ENCODE data around the gene OPHN1. TPM values are rescaled to one million over a fixed set of nuclear protein-coding genes. Genes with fewer than 3 reads are reported as not detected.
"Not testable (repeated sequence)": the region's sequence is repeated elsewhere in the genome, so short reads cannot be mapped to it uniquely, and the experiment has no call there.

The OPHN1 gene
- total RNA-seq, 1 donor from 2014 or later, result 8.7 TPM

GRCh38 chrX:68163441-68163840 lies 269.9 kb downstream of the OPHN1 start:
- DNase-seq (ENCODE audit: low spot score), result no peak

- DNase-seq (ENCODE audit: low spot score), result no peak
These were observed 285.4 kb downstream of the OPHN1 start for GRCh38 chrX:68147848-68148247.

DNA sequence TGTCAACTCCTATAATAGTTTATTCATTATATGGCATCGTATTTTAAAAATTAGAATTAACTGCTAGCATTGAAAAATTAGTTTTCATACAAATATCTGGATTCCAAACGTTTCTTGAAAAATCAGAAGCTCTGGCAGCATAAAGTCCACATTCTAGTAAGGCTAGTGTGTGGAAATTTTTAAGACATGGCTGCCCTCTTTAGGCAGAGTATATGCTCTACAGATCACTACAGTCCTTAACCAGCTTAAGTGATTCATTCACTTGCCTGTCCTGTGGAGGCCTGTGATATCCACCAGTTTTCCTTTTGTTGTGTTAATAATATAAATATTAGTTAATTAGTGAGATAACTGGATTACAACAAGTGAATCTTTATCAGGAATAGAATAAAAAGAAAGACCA lies 287.2 kb downstream of the OPHN1 start:
- peak; percentile 34 for DNase-seq (ENCODE audit: low spot score)

DNA sequence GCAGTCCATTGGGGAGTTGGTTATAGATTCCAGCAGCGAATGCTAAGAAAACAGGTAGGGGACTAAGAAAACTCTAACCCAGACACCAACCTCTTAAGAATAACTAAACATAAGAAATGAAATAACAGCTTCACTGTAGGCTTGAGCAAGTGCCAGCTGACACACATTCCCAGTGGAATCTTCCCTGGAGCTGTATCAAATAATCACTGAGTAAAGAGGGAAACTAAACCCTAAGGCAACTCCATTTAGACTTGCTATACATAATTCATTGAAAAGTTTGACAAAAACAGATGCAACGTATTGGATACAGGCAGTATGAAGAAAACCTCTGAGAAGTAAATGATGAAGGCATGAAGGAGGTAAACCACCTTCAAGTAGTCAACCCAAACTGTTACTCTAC lies 293.5 kb downstream of the OPHN1 start:
- no peak for DNase-seq (ENCODE audit: low spot score)

DNA sequence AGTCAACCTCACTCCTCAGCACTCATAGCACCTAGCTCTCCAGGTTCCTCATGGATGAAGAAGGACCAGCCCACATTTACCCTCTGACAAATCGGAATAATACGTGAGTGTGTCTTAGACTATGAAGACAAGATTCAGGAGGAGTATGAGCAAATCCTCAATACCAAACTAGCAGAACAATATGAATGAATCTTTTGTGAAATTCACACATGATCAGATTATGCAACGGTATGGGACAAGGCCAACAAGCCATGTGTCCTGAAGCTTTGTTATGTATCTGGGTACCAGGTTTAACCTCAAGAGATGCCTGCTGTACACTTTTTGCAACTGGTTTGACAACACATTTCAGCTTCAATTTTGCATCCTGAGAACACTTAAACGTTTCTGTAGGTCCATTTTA lies 300.1 kb downstream of the OPHN1 start:
- no peak for DNase-seq (ENCODE audit: low spot score)

- DNase-seq (ENCODE audit: low spot score), result no peak
These were observed 300.5 kb downstream of the OPHN1 start for GRCh38 chrX:68132749-68133148.

DNA sequence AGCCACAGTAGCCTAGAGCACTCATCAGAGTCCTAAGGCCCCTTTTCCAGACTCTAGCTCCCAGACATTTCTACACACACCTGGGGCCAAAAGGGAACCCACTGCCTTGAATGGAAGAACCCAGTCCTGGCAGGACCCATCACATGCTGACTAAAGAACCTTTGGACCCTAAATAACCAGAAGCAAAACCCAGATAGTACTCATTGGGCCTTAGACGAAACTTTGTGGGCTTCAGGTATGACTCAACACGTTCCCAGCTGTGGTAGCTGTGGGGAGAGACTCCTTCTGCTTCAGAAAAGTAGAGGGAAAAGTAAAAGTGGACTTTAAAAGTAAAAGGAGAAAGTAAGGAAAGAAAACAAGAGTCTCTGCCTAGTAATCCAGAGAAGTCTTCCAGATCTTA lies 311.5 kb downstream of the OPHN1 start:
- DNase-seq (ENCODE audit: low spot score), result no peak

DNA sequence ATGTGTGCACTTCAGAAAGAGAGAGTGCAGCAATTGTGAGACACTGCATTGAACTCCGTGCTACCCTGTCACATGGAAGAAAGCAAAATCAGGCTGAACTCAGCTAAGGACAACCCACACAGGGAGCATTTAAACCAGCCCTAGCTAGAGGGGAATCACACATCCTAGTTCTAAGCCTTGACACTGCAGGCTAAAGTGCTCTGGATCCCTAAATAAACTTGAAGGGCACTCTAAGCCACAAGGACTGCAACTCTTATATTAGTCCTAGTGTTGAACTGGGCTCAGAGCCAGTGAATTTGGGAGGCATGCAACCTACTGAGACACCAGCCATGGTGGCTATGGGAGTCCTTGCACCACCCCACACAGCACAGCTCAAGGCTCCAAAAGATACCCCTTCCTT lies 311.9 kb downstream of the OPHN1 start:
- DNase-seq (ENCODE audit: low spot score), result no peak

GRCh38 chrX:68115371-68115770 lies 317.9 kb downstream of the OPHN1 start:
- no peak for DNase-seq (ENCODE audit: low spot score)

GRCh38 chrX:68114573-68115129 lies 318.6 kb downstream of the OPHN1 start:
- no peak for DNase-seq (ENCODE audit: low spot score)

GRCh38 chrX:68113837-68114572 lies 319.3 kb downstream of the OPHN1 start:
- DNase-seq (ENCODE audit: low spot score), result no peak

GRCh38 chrX:68112321-68112720 lies 321.0 kb downstream of the OPHN1 start:
- no peak for DNase-seq (ENCODE audit: low spot score)

DNA sequence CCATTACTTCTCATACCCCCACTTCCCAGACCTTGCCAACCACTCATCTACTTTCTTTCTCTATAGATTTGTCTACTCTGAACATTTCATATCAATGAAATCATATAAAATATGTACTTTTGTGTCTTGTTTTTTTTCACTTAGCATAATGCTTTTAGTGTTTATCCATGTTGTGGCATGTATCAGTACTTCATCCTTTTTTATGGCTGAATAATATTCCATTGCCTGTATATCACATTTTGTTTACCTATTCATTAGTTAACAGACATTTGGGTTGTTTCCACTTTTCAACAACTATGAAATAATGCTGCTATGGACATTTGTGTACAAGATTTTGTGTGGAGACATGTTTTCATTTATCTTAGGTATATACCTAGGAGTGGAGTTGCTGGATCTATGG lies 324.1 kb downstream of the OPHN1 start:
- DNase-seq (ENCODE audit: low spot score), result no peak

- DNase-seq (ENCODE audit: low spot score), result no peak
These were observed 334.9 kb downstream of the OPHN1 start for GRCh38 chrX:68098431-68098830.

GRCh38 chrX:68090266-68090665 lies 343.0 kb downstream of the OPHN1 start:
- no peak for DNase-seq (ENCODE audit: low spot score)

DNA sequence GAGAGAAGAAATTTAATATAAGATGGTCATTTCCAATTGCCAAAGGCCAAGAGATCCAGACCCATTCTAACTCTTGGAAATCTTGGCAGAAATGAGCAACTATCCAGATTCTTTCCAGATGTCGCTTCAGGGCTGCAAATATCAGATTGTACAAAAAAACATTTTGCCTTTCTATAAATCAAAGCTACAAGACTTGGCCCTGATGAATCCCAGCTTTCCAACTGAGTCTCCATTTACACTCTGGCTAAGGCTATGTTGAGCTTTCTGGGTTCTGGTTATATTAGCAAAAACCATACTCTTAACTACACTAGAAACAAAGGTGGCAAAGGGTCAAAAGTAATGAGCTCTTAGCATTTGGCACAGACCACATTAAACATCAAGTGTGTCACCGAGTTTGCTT lies 345.8 kb downstream of the OPHN1 start:
- DNase-seq (ENCODE audit: low spot score), result no peak

GRCh38 chrX:68086709-68087108 lies 346.6 kb downstream of the OPHN1 start:
- no peak for DNase-seq (ENCODE audit: low spot score)

GRCh38 chrX:68084765-68085164 lies 348.5 kb downstream of the OPHN1 start:
- peak; percentile 4 for DNase-seq (ENCODE audit: low spot score)

DNA sequence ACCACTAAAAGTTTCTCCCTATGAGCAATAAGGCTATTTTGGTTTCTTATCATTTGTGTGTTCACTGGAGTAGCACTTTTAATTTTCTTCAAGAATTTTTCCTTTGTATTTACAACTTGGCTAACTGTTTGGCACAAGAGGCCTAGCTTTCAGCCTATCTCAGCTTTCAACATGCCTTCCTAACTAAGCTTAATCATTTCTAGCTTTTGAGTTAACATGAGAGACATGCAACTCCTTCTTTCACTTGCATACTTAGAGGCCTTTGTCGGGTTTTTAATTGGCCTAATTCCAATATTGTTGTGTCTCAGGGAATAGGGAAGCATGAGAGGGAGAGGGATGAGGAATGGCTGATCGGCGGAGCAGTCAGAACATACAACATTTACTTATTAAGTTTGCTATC lies 349.8 kb downstream of the OPHN1 start:
- DNase-seq (ENCODE audit: low spot score), result no peak

- DNase-seq (ENCODE audit: low spot score), result no peak
These were observed 353.3 kb downstream of the OPHN1 start for GRCh38 chrX:68079961-68080360.

GRCh38 chrX:68078801-68079200 lies 354.5 kb downstream of the OPHN1 start:
- not testable (repeated sequence) for DNase-seq (ENCODE audit: low spot score)

DNA sequence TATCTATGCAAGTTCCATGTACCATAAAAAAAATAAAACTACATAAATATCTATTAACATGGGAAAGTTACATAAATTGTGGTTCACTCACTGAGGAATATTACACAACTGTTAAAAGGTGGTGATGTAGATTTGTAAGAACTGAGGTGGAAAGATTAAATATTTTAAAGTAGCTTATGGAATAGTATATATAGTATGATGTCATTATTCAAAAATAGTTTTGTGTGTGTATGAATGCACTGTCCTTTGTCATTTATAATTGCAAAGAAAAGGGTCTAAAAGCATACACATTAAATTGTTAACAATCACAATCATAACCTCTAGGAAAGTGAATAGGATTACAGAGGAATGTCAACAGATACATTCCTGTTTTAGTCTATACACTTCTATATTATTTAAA lies 355.9 kb downstream of the OPHN1 start:
- no peak for DNase-seq (ENCODE audit: low spot score)

GRCh38 chrX:68072041-68072440 lies 361.3 kb downstream of the OPHN1 start:
- no peak for DNase-seq (ENCODE audit: low spot score)

DNA sequence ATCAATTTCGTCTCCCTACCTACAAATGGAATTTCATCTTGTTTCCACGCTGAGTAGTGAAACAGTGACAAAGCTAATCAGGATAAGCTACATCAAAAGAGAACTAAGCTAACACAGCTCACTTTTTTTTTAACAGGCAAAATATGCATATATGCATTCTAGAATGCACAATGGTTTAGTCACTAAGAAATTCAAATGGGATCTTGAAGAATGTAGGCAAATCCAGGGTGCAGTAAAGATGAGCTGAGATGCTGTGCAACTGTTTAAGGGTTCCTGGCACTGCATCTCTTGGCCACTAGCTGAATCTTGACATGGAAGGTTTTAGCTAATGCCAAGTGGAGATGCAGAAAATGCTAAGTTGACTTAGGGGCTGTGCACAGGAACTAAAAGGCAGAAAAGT lies 363.2 kb downstream of the OPHN1 start:
- DNase-seq (ENCODE audit: low spot score), result not testable (repeated sequence)
